ENCODE measurements around the gene FGD5.

GRCh38 chr3:14941871-14942270 lies 123.1 kb downstream of the FGD5 start:
- TF ChIP-seq CTCF (conservative IDR thresholded peaks at IDR 0.05 in 1 of 2, IDR thresholded peaks at IDR 0.05 in 1 of 2; ENCODE audit: low read depth in 1 of 2, low read length in 2 of 2) (no peak), EZH2 (IDR thresholded peaks at IDR 0.05; ENCODE audit: low read length, missing control alignments) (no peak)
